ENCODE data around the gene CAMTA1.

DNA sequence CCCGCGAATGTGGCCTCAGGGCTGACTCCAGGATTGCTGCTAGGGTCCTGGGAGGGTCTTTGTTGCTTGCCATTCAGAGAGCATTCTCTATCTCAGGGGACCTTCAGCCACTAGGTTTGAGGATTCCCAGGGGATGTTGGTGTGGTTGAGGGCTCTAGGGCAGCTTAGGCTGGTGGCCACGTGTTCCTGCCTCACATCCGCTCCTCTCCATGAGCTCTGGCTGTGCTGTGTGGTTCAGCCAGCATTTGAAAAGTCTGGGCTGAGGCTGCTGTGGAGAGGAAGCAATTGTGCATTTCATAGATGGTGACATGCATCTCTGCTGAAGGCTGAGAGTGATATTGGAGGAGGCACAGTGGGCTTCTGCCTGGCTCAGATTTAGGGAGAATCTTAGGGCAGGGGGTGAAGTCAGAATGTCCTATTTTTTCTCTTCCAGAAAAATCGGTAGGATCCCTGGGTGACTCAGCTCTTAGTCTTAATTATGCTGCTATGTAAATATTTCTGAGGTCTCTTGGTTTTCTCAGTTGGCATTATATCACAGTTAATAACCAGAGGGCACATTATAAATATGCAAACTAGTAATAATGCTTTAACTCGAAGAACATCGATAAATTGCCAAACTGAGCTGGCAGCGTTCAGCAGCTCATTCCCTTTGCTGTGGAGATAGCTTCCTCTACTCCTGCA, 182.3 kb downstream of the CAMTA1 start:
- TF ChIP-seq, protein P1, sequence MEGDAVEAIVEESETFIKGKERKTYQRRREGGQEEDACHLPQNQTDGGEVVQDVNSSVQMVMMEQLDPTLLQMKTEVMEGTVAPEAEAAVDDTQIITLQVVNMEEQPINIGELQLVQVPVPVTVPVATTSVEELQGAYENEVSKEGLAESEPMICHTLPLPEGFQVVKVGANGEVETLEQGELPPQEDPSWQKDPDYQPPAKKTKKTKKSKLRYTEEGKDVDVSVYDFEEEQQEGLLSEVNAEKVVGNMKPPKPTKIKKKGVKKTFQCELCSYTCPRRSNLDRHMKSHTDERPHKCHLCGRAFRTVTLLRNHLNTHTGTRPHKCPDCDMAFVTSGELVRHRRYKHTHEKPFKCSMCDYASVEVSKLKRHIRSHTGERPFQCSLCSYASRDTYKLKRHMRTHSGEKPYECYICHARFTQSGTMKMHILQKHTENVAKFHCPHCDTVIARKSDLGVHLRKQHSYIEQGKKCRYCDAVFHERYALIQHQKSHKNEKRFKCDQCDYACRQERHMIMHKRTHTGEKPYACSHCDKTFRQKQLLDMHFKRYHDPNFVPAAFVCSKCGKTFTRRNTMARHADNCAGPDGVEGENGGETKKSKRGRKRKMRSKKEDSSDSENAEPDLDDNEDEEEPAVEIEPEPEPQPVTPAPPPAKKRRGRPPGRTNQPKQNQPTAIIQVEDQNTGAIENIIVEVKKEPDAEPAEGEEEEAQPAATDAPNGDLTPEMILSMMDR (IDR thresholded peaks at IDR 0.05; ENCODE audit: borderline replicate concordance, extremely low read depth, low read length, poor library complexity, severe bottlenecking), result no peak
- no peak for TF ChIP-seq EZH2 (IDR thresholded peaks at IDR 0.05; ENCODE audit: borderline replicate concordance, low read depth, low read length, severe bottlenecking)

Measured in DND-41 (cell line).